ENCODE data around the gene PRDM15. TPM values are rescaled to one million over a fixed set of nuclear protein-coding genes. Genes with fewer than 3 reads are reported as not detected.

The PRDM15 gene
- total RNA-seq, 1 experiment from 2014 or later: 9.8 TPM

GRCh38 chr21:41895643-41896493 lies 16.7 kb upstream of the PRDM15 start:
- ATAC-seq (no peak), DNase-seq (ENCODE audit: low read depth, low spot score) (no peak)
- Histone ChIP-seq H3K79me2 (ENCODE audit: insufficient read depth, low read length) (no peaks in the 10 kb centered on the region), H3K4me3 (replicated peaks in 1 of 2; ENCODE audit: low read depth in 1 of 2, low read length in 2 of 2) (no peak overlapping the region), H3K9me3 (ENCODE audit: control insufficient read depth in 1 of 2, insufficient read depth in 1 of 2, low read depth in 1 of 2, low read length in 2 of 2) (no peaks in the 10 kb centered on the region), H2AFZ (ENCODE audit: low read depth, low read length, poor library complexity, severe bottlenecking) (no peak overlapping the region), H3K4me1 (ENCODE audit: control insufficient read depth in 1 of 2, insufficient read depth in 2 of 2, low read length in 2 of 2) (peaks cover 0 to 6% of the 10 kb centered on the region in 2 experiments; a peak in 1 of 4 replicates), H3K9me2 (ENCODE audit: insufficient read depth) (no peaks in the 10 kb centered on the region), H3K9ac (ENCODE audit: low read length) (no peak overlapping the region), H4K20me1 (ENCODE audit: insufficient read depth) (no peaks in the 10 kb centered on the region), H3K27ac (ENCODE audit: low read depth, low read length) (no peak overlapping the region), H3K4me2 (ENCODE audit: low read length) (no peak overlapping the region), H3K36me3 (ENCODE audit: control insufficient read depth in 1 of 2, insufficient read depth in 2 of 2, low read length in 2 of 2) (no peaks in the 10 kb centered on the region; a peak in 1 of 4 replicates), H3K27me3 (ENCODE audit: insufficient read depth, low read length) (no peaks in the 10 kb centered on the region)
- ChIA-PET RAD21 (ENCODE audit: low non-redundant PET in 1 of 2, low total read pairs in 2 of 2, uncharacterized antibody in 2 of 2, unreplicated experiment in 2 of 2) (no interaction called here), POLR2A (no interaction called here), CTCF (no interaction called here)
- intact Hi-C loops (cut with micrococcal nuclease): no loop called here
- TF ChIP-seq ZNF274 (IDR thresholded peaks at IDR 0.05; ENCODE audit: low read depth, low read length) (no peak), TCF7L2 (IDR thresholded peaks at IDR 0.05; ENCODE audit: borderline replicate concordance, extremely low read depth, insufficient read depth, insufficient read length) (no peak), EZH2 (IDR thresholded peaks at IDR 0.05) (no peak), CEBPB (IDR thresholded peaks at IDR 0.05; ENCODE audit: low read depth) (no peak), ELF1 (IDR thresholded peaks at IDR 0.05; ENCODE audit: borderline replicate concordance, low read depth) (no peak), SP1 (IDR thresholded peaks at IDR 0.05; ENCODE audit: low read depth) (no peak), REST (IDR thresholded peaks at IDR 0.05; ENCODE audit: low read depth) (no peak), POLR2A (IDR thresholded peaks at IDR 0.05; ENCODE audit: borderline replicate concordance, extremely low read depth, insufficient read depth, insufficient read length) (no peak), FOSL1 (IDR thresholded peaks at IDR 0.05; ENCODE audit: low read depth) (no peak), SIN3A (IDR thresholded peaks at IDR 0.05; ENCODE audit: low read depth) (no peak), CBX3 (IDR thresholded peaks at IDR 0.05; ENCODE audit: low read depth) (no peak), RAD21 (IDR thresholded peaks at IDR 0.05; ENCODE audit: low read depth) (no peak), SRF (IDR thresholded peaks at IDR 0.05; ENCODE audit: low read depth) (no peak), MAX (IDR thresholded peaks at IDR 0.05) (no peak), ZFX (IDR thresholded peaks at IDR 0.05) (no peak), ATF3 (IDR thresholded peaks at IDR 0.05) (no peak), POLR2AphosphoS5 (IDR thresholded peaks at IDR 0.05; ENCODE audit: low read depth, low read length) (no peak)
- BruUV-seq (replicated peaks): no TSS peak
